Body of pancreas (tissue), 4 donors: ENCODE data around the gene PLA2G15. TPM values are rescaled to one million over a fixed set of nuclear protein-coding genes. Genes with fewer than 3 reads are reported as not detected.

Source experiments
- ATAC-seq: fragments of 150-250 bp; one replicate; pipeline ENCODE4 v1.9.1; 2016
- DNase-seq, 4 donors: peaks; one replicate each; pipeline ENCODE4 v3.0.0-alpha.2; 2019
- H3K27ac ChIP-seq, 4 donors: fragments of 200-600 bp; sonication (generic); 1 replicate in 3 of 4; 2 replicates in 1 of 4; pipeline versions ENCODE4 v1.5.1 to v1.6.1; 2016 to 2019; ENCODE audit warnings: mild to moderate bottlenecking in 1 of 4, mixed read lengths in 1 of 4, moderate library complexity in 1 of 4
- H3K27me3 ChIP-seq, 2 donors: fragments of 200-600 bp; sonication (generic); one replicate each; pipeline ENCODE4 v1.6.0; 2016; ENCODE audit warnings: mild to moderate bottlenecking in 1 of 2
- H3K36me3 ChIP-seq, 2 donors: fragments of 200-600 bp; sonication (generic); replicated peaks in 1 of 2; 2 replicates each; pipeline ENCODE4 v1.5.1; 2016; ENCODE audit warnings: low read depth in 2 of 2; ENCODE audit not compliant: insufficient read depth in 1 of 2
- H3K4me1 ChIP-seq: fragments of 200-600 bp; sonication (generic); one replicate; pipeline ENCODE4 v1.6.0; 2016
- H3K4me3 ChIP-seq, 2 donors: fragments of 200-600 bp; sonication (generic); 1 replicate in 1 of 2; 2 replicates in 1 of 2; pipeline ENCODE4 v1.5.1; 2016 to 2019
- H3K9me3 ChIP-seq, 3 donors: fragments of 200-600 bp; sonication (generic); 1 replicate in 2 of 3; 2 replicates in 1 of 3; pipeline ENCODE4 v1.5.1; 2016
- CTCF ChIP-seq, 7 experiments: fragments of 450-650 bp in 4 of 7; fragments of 200-600 bp in 3 of 7; sonication (generic) in 3 of 7; IDR thresholded peaks; one replicate each; pipeline ENCODE4 v1.5.1; 2016 to 2019; ENCODE audit warnings: antibody characterized with exemption in 7 of 7
- POLR2A ChIP-seq, 3 donors: fragments of 450-650 bp; IDR thresholded peaks; one replicate each; pipeline ENCODE4 v1.6.1; 2016; ENCODE audit warnings: antibody characterized with exemption in 3 of 3, mild to moderate bottlenecking in 2 of 3
- WGBS, 2 donors: methylation state at CpG; one replicate each; pipeline ENCODE4 v1.1.5; 2017; 5-methylcytosine and 5-hydroxymethylcytosine counted together
- intact Hi-C: fragments of 100-400 bp; cut with DNase I; formaldehyde crosslinking; loops from one replicate; pipeline ENCODE4 v1.15.1; 2023
- total RNA-seq, 2 donors: library from RNA; depleted of rRNA; stranded (reverse); fragments of >200 nt; gene quantifications; one replicate each; pipeline ENCODE4 v1.1.0, GENCODE V29; 2016

Gene PLA2G15
- total RNA-seq, 2 donors from 2014 or later = 8.2 to 9.6 TPM

GRCh38 chr16:68206245-68206644 lies 38.9 kb upstream of the PLA2G15 start:
- intact Hi-C loops = no loop called here
- DNase-seq (no peak), ATAC-seq (no peak)
- Histone ChIP-seq H3K9me3 (no peaks in the 10 kb centered on the region), H3K27ac (no peak overlapping the region), H3K4me3 (no peak overlapping the region), H3K4me1 (no peaks in the 10 kb centered on the region), H3K36me3 (no peaks in the 10 kb centered on the region), H3K27me3 (no peaks in the 10 kb centered on the region)
- 84 to 96% methylated on average over 2 of the region's 2 CpGs for WGBS, 2 donors
- TF ChIP-seq POLR2A (IDR thresholded peaks at IDR 0.05) = no peak

- peak overlapping the region in 1 of 4 donors; percentile 38 for H3K27ac ChIP-seq
- TF ChIP-seq POLR2A (IDR thresholded peaks at IDR 0.05) (no peak), CTCF (IDR thresholded peaks at IDR 0.05) (no peak)
- H3K9me3 ChIP-seq = no peaks in the 10 kb centered on the region
- no peak overlapping the region for H3K4me3 ChIP-seq
- intact Hi-C loops = no loop called here
- ATAC-seq = no peak
- no peaks in the 10 kb centered on the region for H3K36me3 ChIP-seq
- DNase-seq = no peak
- H3K4me1 ChIP-seq = peaks cover 24% of the 10 kb centered on the region
- WGBS, 2 donors = 70 to 84% methylated on average over 3 of the region's 3 CpGs
- H3K27me3 ChIP-seq = no peaks in the 10 kb centered on the region
Observed at GRCh38 chr16:68214726-68215125, 30.4 kb upstream of the PLA2G15 start.

- Histone ChIP-seq H3K27me3 (no peaks in the 10 kb centered on the region), H3K4me3 (no peak overlapping the region), H3K36me3 (no peaks in the 10 kb centered on the region), H3K27ac (peak overlapping the region in 2 of 4 donors; percentile 25 to 38), H3K4me1 (peaks cover 24% of the 10 kb centered on the region), H3K9me3 (no peaks in the 10 kb centered on the region)
- TF ChIP-seq POLR2A (IDR thresholded peaks at IDR 0.05) = no peak
- no peak for TF ChIP-seq CTCF (IDR thresholded peaks at IDR 0.05)
- intact Hi-C loops = no loop called here
- DNase-seq (no peak), ATAC-seq (peak; percentile 57)
- WGBS, 2 donors = 56 to 73% methylated on average over 1 of the region's 1 CpG
Observed at GRCh38 chr16:68215302-68215701, 29.9 kb upstream of the PLA2G15 start.

GRCh38 chr16:68216240-68216639 lies 28.9 kb upstream of the PLA2G15 start:
- WGBS, 2 donors = 75 to 81% methylated on average over 3 of the region's 3 CpGs
- no peak for DNase-seq
- H3K4me1 ChIP-seq = peaks cover 24% of the 10 kb centered on the region
- no peaks in the 10 kb centered on the region for H3K9me3 ChIP-seq
- peak overlapping the region in 2 of 4 donors; percentile 40 to 65 for H3K27ac ChIP-seq
- TF ChIP-seq CTCF (IDR thresholded peaks at IDR 0.05) (no peak), POLR2A (IDR thresholded peaks at IDR 0.05) (no peak)
- ATAC-seq = peak; percentile 67
- no peaks in the 10 kb centered on the region for H3K36me3 ChIP-seq
- H3K27me3 ChIP-seq = no peaks in the 10 kb centered on the region
- intact Hi-C loops = no loop called here
- H3K4me3 ChIP-seq = no peak overlapping the region

- Histone ChIP-seq H3K9me3 (no peaks in the 10 kb centered on the region), H3K27ac (no peak overlapping the region), H3K4me3 (no peak overlapping the region), H3K36me3 (no peaks in the 10 kb centered on the region), H3K27me3 (no peaks in the 10 kb centered on the region), H3K4me1 (peaks cover 24% of the 10 kb centered on the region)
- ATAC-seq = no peak
- DNase-seq = no peak
- intact Hi-C loops = no loop called here
- 83 to 84% methylated on average over 4 of the region's 4 CpGs for WGBS, 2 donors
- no peak for TF ChIP-seq CTCF (IDR thresholded peaks at IDR 0.05)
- TF ChIP-seq POLR2A (IDR thresholded peaks at IDR 0.05) = no peak
Observed at GRCh38 chr16:68217506-68217905, 27.7 kb upstream of the PLA2G15 start.
